Right hindlimb (tissue), 1 donor: Measurements from ENCODE around the gene PSAT1.

Source experiments
- DNase-seq: peaks from one replicate; pipeline ENCODE4 v3.0.0-alpha.2; 2018

PSAT1 gene

GRCh38 chr9:78292716-78293497 is 4.0 kb upstream of the PSAT1 start:
- no peak for DNase-seq

GRCh38 chr9:78294290-78295176 is 2.4 kb upstream of the PSAT1 start:
- no peak for DNase-seq

- no peak for DNase-seq
Measured at GRCh38 chr9:78295177-78295575, 1.7 kb upstream of the PSAT1 start.

GRCh38 chr9:78295731-78296130 is 1.2 kb upstream of the PSAT1 start:
- DNase-seq = peak; percentile 27

- peak; percentile 86 for DNase-seq
Measured at GRCh38 chr9:78296201-78296892, 578 bp upstream of the PSAT1 start.

- no peak for DNase-seq
Measured at GRCh38 chr9:78297672-78297961, 692 bp downstream of the PSAT1 start.

- peak; percentile 44 for DNase-seq
Measured at GRCh38 chr9:78298046-78298765, 1.3 kb downstream of the PSAT1 start.

- DNase-seq = no peak
Measured at GRCh38 chr9:78300209-78300608, 3.3 kb downstream of the PSAT1 start.

- no peak for DNase-seq
Measured at GRCh38 chr9:78301466-78301865, 4.5 kb downstream of the PSAT1 start.

GRCh38 chr9:78303377-78304062 is 6.6 kb downstream of the PSAT1 start:
- no peak for DNase-seq

- DNase-seq = no peak
Measured at GRCh38 chr9:78304357-78304756, 7.4 kb downstream of the PSAT1 start.

GRCh38 chr9:78306222-78307076 is 9.5 kb downstream of the PSAT1 start:
- DNase-seq = no peak

GRCh38 chr9:78307360-78307759 is 10.4 kb downstream of the PSAT1 start:
- no peak for DNase-seq

GRCh38 chr9:78309066-78309465 is 12.1 kb downstream of the PSAT1 start:
- DNase-seq = no peak

- DNase-seq = no peak
Measured at GRCh38 chr9:78311075-78311474, 14.2 kb downstream of the PSAT1 start.

GRCh38 chr9:78311886-78312524 is 15.1 kb downstream of the PSAT1 start:
- DNase-seq = no peak

GRCh38 chr9:78314550-78314949 is 17.6 kb downstream of the PSAT1 start:
- no peak for DNase-seq

- DNase-seq = no peak
Measured at GRCh38 chr9:78314953-78315870, 18.3 kb downstream of the PSAT1 start.

GRCh38 chr9:78316166-78316892 is 19.4 kb downstream of the PSAT1 start:
- DNase-seq = no peak
